ENCODE measurements around the gene CPEB2.

DNA sequence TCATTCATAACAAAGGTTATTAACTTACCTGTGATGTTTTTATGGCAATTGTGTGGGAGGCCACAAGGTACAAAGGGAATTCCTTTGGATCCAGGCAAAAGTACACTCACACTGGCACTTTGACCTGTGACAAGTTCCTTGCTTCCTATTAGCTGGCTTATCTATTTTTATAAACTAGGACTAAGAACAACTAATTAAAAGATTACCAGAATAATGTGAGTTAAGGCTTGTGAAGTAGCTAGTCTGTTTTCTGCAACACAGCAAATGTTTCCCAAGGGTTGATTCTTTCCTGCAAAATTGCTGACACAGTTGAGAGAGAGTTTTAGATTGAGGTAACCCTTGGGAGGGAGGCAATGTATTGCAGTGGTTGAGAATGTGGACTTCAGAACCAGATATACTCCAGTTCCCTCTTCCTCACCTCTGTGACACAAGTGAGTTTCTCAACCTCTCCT is 107.9 kb downstream of the CPEB2 start:
- TF ChIP-seq, protein P1, sequence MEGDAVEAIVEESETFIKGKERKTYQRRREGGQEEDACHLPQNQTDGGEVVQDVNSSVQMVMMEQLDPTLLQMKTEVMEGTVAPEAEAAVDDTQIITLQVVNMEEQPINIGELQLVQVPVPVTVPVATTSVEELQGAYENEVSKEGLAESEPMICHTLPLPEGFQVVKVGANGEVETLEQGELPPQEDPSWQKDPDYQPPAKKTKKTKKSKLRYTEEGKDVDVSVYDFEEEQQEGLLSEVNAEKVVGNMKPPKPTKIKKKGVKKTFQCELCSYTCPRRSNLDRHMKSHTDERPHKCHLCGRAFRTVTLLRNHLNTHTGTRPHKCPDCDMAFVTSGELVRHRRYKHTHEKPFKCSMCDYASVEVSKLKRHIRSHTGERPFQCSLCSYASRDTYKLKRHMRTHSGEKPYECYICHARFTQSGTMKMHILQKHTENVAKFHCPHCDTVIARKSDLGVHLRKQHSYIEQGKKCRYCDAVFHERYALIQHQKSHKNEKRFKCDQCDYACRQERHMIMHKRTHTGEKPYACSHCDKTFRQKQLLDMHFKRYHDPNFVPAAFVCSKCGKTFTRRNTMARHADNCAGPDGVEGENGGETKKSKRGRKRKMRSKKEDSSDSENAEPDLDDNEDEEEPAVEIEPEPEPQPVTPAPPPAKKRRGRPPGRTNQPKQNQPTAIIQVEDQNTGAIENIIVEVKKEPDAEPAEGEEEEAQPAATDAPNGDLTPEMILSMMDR (IDR thresholded peaks at IDR 0.05): no peak
- no peak for TF ChIP-seq POLR2A (IDR thresholded peaks at IDR 0.05)

Data from adrenal gland (tissue), 5 donors.